OCI-LY1 (cell line): ENCODE measurements around the gene DIRAS1.

Experiments
- H2AFZ ChIP-seq: fragments of 200-600 bp; sonication (generic), shearing (Covaris generic); 2 replicates; pipeline ENCODE4 v1.6.0; 2014; ENCODE audit warnings: antibody characterized with exemption, mild to moderate bottlenecking, low read length
- H3F3A ChIP-seq: fragments of 200-600 bp; sonication (generic), shearing (Covaris generic); 2 replicates; pipeline ENCODE4 v1.6.0; 2014; ENCODE audit warnings: mild to moderate bottlenecking, antibody characterized with exemption, low read length, moderate library complexity; ENCODE audit not compliant: insufficient read depth
- H3K27ac ChIP-seq: fragments of 200-600 bp; sonication (generic); 2 replicates; pipeline ENCODE4 v1.5.1; 2014; ENCODE audit warnings: low read length, mixed run types, mild to moderate bottlenecking, low read depth; ENCODE audit not compliant: poor library complexity, severe bottlenecking
- H3K27me3 ChIP-seq: fragments of 200-600 bp; sonication (generic); 2 replicates; pipeline ENCODE4 v1.6.0; 2014; ENCODE audit warnings: antibody characterized with exemption, mild to moderate bottlenecking, low read length, moderate library complexity; ENCODE audit not compliant: insufficient read depth
- H3K36me3 ChIP-seq: fragments of 200-600 bp; sonication (generic); 2 replicates; pipeline ENCODE4 v1.6.1; 2014; ENCODE audit warnings: mild to moderate bottlenecking, antibody characterized with exemption, low read length, moderate library complexity, mixed read lengths; ENCODE audit not compliant: insufficient read depth
- H3K4me1 ChIP-seq: fragments of 200-600 bp; sonication (generic); 2 replicates; pipeline ENCODE4 v1.5.1; 2014; ENCODE audit warnings: mild to moderate bottlenecking, low read length, moderate library complexity; ENCODE audit not compliant: insufficient read depth, severe bottlenecking
- H3K4me2 ChIP-seq: fragments of 200-600 bp; sonication (generic), shearing (Covaris generic); 2 replicates; pipeline ENCODE4 v1.6.1; 2014; ENCODE audit warnings: low read length
- H3K4me3 ChIP-seq: fragments of 200-600 bp; sonication (generic); 2 replicates; pipeline ENCODE4 v1.5.1; 2014; ENCODE audit warnings: low read length, low read depth, mild to moderate bottlenecking, mixed read lengths; ENCODE audit not compliant: poor library complexity, severe bottlenecking
- H3K79me2 ChIP-seq: fragments of 200-600 bp; shearing (Covaris generic); 2 replicates; pipeline ENCODE4 v1.6.1; 2016; ENCODE audit warnings: mixed run types, low read length, mixed read lengths; ENCODE audit not compliant: insufficient read depth
- H3K9ac ChIP-seq: fragments of 200-600 bp; sonication (generic), shearing (Covaris generic); 2 replicates; pipeline ENCODE4 v1.6.1; 2014; ENCODE audit warnings: mild to moderate bottlenecking, low read length, mixed read lengths
- H3K9me2 ChIP-seq: fragments of 200-600 bp; sonication (generic), shearing (Covaris generic); 2 replicates; pipeline ENCODE4 v1.6.1; 2014; ENCODE audit warnings: low read depth, mild to moderate bottlenecking, low read length, mixed read lengths
- H3K9me3 ChIP-seq: fragments of 200-600 bp; shearing (Covaris generic); 2 replicates; pipeline ENCODE4 v1.6.1; 2014; ENCODE audit warnings: low read length, mixed read lengths
- H4K20me1 ChIP-seq: fragments of 200-600 bp; sonication (generic), shearing (Covaris generic); 2 replicates; pipeline ENCODE4 v1.6.0; 2016; ENCODE audit warnings: mild to moderate bottlenecking, low read length; ENCODE audit not compliant: insufficient read depth
- EZH2 ChIP-seq: fragments of 200-600 bp; sonication (generic), shearing (Covaris generic); IDR thresholded peaks from 2 replicates; pipeline ENCODE4 v1.8.0; 2017; ENCODE audit warnings: borderline replicate concordance, mixed run types, mild to moderate bottlenecking, antibody characterized with exemption, low read length, moderate library complexity, mixed read lengths
- TF ChIP-seq, protein P1 (sequence below): fragments of 200-600 bp; sonication (generic), shearing (Covaris generic); IDR thresholded peaks from 2 replicates; pipeline ENCODE4 v1.5.1; 2017; ENCODE audit warnings: mild to moderate bottlenecking, antibody characterized with exemption, low read length, moderate library complexity, mixed read lengths

DIRAS1 gene

DNA sequence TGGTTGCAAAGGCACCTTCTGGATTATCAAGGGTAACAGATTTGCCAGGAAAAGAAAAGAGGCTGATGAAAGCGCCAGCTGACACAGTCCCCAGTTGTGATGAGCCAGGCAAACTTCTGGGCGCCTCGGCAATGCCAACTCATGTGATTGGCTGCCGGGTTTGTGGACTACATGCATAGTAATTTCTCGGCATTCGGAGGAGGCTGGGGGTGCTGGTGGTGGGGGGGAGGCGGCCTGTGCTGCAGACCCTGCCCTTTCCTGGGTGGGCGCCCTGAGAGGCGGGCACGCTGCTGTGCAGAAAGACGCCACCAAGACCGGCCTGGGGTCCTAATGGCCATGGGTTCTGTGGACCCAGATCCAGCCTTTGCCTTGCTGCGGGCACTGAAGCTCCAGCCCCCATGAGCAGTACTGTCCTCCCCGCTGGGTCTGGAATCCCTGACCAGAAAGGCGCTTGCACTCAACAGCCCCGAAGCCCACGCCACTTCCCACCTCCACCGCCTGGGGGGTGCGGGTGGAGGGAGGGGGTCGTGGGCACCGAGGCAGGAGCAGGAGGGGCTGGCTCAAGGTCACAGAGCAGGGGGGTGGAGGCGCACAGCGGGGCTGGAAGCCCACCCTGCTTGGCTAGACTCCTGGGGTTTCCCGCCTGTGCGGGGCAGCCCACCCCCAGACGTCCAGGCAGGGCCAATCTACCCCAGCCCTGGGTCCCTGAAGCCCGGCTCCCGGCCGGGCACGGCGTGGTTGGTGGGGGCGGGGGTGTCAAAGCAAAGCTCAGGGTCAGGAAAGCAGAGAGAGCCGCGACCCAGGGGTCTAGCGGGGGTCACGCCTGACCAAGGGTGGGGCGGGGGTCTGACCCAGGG, 1.0 kb downstream of the DIRAS1 start:
- Histone ChIP-seq H3K4me2 (no peak overlapping the region), H3K27me3 (peaks cover 5% of the 10 kb centered on the region; the same call in 1 of the 2 replicates), H3K4me3 (no peak overlapping the region), H3K9ac (no peak overlapping the region), H3K9me3 (peaks cover 4% of the 10 kb centered on the region), H4K20me1 (no peaks in the 10 kb centered on the region), H3K27ac (no peak overlapping the region), H3K4me1 (no peaks in the 10 kb centered on the region), H3F3A (no peaks in the 10 kb centered on the region), H3K79me2 (no peaks in the 10 kb centered on the region), H3K9me2 (no peaks in the 10 kb centered on the region), H2AFZ (no peak overlapping the region), H3K36me3 (no peaks in the 10 kb centered on the region; the same call in 1 of the 2 replicates)
- TF ChIP-seq, protein P1, sequence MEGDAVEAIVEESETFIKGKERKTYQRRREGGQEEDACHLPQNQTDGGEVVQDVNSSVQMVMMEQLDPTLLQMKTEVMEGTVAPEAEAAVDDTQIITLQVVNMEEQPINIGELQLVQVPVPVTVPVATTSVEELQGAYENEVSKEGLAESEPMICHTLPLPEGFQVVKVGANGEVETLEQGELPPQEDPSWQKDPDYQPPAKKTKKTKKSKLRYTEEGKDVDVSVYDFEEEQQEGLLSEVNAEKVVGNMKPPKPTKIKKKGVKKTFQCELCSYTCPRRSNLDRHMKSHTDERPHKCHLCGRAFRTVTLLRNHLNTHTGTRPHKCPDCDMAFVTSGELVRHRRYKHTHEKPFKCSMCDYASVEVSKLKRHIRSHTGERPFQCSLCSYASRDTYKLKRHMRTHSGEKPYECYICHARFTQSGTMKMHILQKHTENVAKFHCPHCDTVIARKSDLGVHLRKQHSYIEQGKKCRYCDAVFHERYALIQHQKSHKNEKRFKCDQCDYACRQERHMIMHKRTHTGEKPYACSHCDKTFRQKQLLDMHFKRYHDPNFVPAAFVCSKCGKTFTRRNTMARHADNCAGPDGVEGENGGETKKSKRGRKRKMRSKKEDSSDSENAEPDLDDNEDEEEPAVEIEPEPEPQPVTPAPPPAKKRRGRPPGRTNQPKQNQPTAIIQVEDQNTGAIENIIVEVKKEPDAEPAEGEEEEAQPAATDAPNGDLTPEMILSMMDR = no peak
- no peak for TF ChIP-seq EZH2

DNA sequence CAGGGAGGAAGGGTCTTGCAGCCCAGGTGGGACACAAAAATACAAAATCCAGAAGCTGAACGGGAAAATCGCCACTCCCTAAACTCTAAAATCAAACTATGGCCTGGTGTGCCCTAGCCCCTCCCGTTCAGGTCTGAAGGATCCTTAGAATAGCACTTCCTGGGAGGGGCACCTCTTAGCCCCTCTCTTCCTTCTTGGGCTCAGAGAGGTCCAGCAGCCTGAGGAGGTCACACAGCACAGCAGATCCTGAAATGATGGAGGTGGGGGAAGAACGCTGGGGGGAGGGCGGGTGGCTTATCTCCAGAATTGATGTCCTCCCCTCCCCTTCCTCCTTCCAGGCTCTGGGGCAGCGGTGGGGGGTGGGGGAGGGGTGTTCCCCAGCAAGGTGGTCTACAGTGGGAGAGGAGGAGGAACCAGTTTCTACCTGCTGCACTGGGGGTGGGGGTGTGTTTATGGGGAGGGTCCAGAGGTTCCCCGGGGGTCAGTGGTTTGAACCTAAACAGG, 1.9 kb downstream of the DIRAS1 start:
- H3K9me2 ChIP-seq = no peaks in the 10 kb centered on the region
- no peaks in the 10 kb centered on the region; the same call in 1 of the 2 replicates for H3K36me3 ChIP-seq
- H3K27ac ChIP-seq = no peak overlapping the region
- no peaks in the 10 kb centered on the region for H3K79me2 ChIP-seq
- no peak overlapping the region for H2AFZ ChIP-seq
- H3F3A ChIP-seq = no peaks in the 10 kb centered on the region
- H3K9me3 ChIP-seq = peaks cover 4% of the 10 kb centered on the region
- H3K9ac ChIP-seq = no peak overlapping the region
- no peak overlapping the region for H3K4me3 ChIP-seq
- TF ChIP-seq, protein P1 = no peak
- no peak for TF ChIP-seq EZH2
- H3K27me3 ChIP-seq = peaks cover 7% of the 10 kb centered on the region; the same call in 1 of the 2 replicates
- no peaks in the 10 kb centered on the region for H3K4me1 ChIP-seq
- H4K20me1 ChIP-seq = no peaks in the 10 kb centered on the region
- H3K4me2 ChIP-seq = no peak overlapping the region

DNA sequence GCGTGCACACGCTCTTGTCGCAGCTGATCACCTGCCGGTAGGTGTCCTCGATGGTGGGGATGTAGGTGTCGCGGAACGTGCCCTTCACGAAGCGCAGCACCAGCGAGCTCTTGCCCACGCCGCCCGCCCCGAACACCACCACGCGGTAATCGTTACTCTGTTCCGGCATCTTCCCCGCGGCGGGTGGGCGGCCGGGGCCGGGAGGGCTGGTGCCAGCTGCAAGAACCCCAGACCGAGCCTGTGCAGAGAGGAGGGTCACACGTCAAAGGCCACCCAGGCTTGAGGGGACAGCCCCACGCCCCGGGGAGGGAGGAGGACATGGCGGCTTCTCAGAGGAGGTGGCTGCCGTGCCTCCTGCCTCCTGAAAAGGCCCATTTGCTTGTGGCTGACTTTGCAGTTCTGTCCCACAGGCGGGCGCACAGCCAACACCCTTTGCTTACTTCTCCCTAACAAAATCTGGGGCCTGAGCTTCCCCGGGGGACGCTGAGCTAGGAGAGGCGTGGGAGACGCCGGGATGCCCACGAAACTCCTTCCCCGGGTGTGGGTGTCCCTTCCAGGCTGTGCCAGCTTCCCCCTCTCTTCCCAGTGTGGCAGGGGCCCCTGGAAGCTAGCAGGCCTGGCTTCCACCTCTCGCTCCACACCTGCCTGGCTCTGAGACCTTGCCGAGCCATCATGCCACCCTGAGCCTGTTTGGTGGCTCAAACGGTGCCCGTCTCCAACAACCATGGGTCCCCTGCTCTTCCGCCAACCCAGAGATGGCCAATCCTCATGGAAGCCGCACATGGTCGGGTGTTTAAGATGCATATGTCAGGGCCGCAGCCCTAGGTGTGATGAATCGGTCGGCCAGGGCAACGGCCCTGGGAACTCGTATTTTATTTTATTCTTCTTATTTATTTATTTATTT, 3.3 kb downstream of the DIRAS1 start:
- H3K4me3 ChIP-seq = no peak overlapping the region
- H4K20me1 ChIP-seq = no peaks in the 10 kb centered on the region
- no peaks in the 10 kb centered on the region for H3K79me2 ChIP-seq
- H3K9me2 ChIP-seq = no peaks in the 10 kb centered on the region
- no peak overlapping the region for H3K4me2 ChIP-seq
- H3K27ac ChIP-seq = no peak overlapping the region
- peaks cover 7% of the 10 kb centered on the region; the same call in 1 of the 2 replicates for H3K27me3 ChIP-seq
- H3K9ac ChIP-seq = no peak overlapping the region
- H3K9me3 ChIP-seq = peaks cover 4% of the 10 kb centered on the region
- no peaks in the 10 kb centered on the region for H3F3A ChIP-seq
- TF ChIP-seq, protein P1 = no peak
- no peak for TF ChIP-seq EZH2
- H3K4me1 ChIP-seq = no peaks in the 10 kb centered on the region
- H3K36me3 ChIP-seq = no peaks in the 10 kb centered on the region; the same call in 1 of the 2 replicates
- no peak overlapping the region for H2AFZ ChIP-seq
